Measurements from ENCODE around the gene TMBIM6.
A peak's percentile ranks its signal among the peaks of the same experiment; 100 is the strongest.
"Not testable (repeated sequence)": the region's sequence is repeated elsewhere in the genome, so short reads cannot be mapped to it uniquely, and the experiment has no call there.

Gene TMBIM6

DNA sequence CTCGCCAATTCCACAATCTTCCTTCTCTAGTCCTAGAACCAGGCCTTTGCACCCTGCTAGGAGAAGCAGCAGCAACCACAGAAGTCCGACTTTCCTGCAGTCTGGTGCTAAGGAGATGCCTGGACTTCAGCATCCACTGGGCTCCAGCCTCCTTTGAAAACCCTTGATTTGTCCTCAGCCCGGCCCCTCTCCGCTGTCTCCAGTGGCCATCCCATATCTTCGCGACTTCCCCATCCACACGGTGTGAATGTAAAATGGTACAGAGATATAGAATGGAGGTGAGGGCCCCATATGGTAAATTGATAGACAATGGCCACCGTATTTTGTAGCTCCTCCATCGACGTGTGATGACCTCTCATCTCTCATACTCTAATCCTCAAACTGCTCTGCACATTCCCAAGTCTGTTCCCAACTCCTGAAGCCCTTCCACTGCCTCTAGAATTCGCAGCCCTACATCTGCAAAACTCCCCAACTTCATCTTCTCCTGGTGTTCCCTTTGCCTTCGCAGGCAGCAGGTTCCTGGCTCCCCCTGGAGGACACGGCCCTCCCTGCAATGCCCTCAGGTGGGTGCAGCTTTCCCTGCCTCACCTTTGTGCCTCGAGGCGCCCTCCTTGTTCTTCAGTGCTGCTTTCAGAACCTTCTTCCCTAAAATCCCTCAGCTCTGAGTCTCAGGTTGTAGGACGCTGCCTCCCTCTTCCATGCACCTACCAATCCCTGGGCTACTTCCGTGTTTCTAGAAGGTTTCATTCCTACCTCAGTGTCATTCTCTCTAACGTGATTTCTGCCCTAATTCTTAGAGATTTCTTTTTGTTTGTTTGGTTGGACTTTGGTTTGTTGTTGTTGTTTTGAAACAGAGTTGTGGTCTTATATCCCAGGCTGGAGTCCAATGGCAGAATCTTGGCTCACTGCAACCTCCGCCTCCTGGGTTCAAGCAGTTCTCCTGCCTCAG is 36.7 kb downstream of the TMBIM6 start:
- DNase-seq, result peak; percentile 3 to 22

DNA sequence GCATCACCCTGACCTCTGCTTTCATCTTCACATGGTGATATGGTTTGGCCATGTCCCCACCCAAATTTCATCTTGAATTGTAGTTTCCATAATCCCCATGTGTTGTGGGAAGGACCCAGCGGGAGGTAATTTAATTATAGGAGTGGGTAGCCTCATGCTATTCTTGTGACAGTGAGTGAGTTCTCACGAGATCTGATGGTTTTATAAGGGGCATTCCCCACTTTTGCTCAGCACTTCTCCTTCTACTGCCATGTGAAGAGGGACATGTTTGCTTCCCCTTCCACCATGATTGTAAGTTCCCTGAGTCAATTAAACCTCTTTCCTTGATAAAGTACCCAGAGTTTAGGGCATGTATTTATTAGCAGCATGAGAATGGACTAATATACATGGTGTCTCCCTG is 38.2 kb downstream of the TMBIM6 start:
- DNase-seq, result no peak

GRCh38 chr12:49780914-49781313 is 39.6 kb downstream of the TMBIM6 start:
- not testable (repeated sequence) for DNase-seq

DNA sequence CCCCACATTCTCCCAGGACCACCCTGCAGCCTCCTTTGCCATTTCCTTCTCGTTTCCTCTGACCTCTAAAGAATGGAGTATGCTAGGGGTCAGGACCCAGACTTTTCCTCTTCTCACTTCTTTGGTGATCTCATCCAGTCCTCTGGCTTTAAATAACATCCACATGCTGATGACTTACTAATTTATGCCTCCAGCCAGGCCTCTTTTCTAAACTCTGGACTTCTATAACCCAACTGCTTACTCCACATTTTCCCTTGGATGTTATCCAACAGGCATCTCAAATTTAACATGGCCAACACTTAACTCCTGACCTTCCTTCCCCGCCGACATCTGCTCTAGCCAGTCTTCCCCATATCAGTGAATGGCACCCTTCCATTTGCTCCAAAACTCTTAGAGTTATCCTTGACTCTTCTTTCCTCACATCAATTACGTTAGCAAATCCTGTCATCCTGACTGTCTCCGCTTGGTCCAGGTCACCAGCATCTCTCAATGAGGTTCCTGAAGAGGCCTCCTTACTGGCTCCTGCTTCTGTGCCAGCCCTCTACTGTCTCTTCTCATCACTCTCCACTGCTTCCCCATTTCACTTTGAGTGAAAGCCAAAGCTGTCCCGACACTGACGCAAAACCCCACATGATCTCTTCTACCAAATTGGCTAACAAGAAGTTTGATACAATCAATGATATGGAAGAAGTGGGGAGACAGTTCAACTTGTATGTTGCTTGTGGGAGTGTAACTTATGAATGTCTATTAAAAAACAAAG is 42.7 kb downstream of the TMBIM6 start:
- DNase-seq, result no peak

DNA sequence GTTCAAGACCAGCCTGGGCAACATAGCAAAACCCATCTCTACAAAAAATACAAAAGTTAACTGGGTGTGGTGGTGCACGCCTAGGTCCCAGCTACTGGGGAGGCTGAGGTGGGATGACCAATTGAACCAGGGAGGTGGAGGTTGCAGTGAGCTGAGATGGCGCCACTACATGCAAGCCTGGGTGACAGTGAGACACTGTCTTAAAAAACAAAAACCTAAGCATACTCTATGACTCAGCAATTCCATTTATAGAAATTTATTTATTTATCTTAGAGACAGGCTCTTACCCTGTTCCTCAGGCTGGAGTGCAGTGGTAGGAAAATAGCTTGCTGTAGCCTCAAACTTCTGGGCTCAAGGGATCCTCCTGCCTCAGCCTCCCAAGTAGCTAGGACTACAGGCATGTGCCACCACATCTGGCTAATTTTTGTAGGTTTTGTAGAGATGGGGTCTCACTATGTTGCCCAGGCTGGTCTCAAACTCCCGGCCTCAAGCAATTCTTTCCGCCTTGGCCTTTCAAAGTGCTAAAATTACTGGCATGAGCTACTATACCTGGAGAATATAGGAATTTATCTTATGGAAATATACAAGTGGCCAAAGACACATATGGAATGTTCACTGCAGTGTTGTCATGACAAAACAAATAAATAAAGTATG is 43.5 kb downstream of the TMBIM6 start:
- no peak for DNase-seq

DNA sequence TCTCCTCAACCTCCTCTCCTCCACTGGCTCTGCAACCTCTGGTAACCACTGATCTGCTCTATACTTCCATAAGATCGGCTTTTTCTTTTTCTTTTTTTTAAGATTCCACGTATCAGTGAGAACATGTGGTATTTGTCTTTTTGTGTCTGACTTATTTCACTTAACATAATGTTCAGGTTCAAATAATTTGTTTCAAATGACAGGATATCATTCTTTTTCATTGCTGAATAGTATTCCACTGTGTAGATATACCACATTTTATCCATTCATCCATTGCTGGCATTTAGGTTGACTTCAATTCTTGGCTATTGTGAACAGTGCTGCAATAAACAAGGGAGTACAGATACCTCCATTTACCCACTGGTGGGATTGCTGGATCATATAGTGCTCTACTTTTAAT is 46.3 kb downstream of the TMBIM6 start:
- no peak for DNase-seq

- no peak for DNase-seq
Observed at GRCh38 chr12:49789992-49790391, 48.6 kb downstream of the TMBIM6 start.

GRCh38 chr12:49790741-49791555 is 49.6 kb downstream of the TMBIM6 start:
- DNase-seq, result no peak

- no peak for DNase-seq
Observed at GRCh38 chr12:49791700-49792099, 50.3 kb downstream of the TMBIM6 start.

DNA sequence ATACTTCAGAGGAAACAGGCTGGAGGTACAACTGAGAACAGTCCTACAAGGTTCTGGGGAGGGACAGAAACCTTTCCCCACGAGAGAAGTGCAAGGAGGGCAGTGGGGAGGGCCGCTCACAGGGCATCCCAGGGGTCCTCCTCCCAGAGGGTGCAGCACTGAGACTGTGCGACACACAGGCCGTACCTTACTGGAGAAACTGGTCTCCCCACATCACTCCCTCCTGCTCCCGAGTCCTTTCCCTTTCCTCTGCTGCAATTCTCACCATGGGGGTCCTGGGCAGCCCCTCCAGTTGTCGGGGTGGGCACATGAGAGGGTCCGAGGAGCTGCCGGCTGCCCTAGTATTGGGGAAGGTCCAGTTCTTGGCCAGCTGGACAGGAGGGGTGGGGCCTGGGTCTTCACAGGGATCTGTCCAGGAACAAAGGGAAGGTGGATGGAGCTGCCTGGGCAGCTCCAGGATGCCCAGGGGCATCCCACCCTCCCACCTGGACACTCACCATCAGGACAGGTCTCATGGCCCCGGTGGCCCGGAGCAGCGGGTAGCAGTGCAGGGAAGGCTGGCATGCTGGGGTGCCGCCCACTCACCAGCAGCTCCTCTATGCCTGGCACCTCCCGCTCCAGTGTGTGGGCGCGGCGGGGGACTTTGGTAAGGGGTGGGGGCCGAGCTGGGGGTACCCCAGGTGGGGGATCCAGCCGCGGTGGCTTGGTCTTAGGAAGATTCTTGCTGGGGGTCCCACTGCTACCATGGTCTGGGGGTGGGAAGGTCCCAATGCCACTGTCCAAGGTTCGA is 51.0 kb downstream of the TMBIM6 start:
- no peak for DNase-seq

GRCh38 chr12:49792976-49793580 is 51.7 kb downstream of the TMBIM6 start:
- DNase-seq, result no peak

DNA sequence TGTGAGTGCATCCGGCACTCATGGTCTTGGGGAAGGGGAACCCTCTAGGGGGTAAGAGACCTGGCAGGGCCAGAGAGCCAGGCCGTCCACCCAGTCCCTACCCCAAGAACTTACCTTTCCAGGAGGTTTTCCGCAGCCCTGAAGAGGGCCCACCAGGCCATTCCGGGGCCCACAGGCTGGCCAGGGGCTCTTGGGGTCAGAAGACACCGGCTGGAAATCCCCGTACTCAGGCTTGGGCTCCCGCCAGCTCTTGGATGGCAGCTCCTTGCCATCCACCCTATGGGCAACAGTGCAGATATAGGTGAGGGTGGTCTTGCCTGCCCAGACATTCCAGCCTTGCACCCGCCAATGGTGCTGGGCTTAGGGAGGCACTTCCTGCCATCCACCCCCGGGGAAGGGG is 52.3 kb downstream of the TMBIM6 start:
- no peak for DNase-seq

DNA sequence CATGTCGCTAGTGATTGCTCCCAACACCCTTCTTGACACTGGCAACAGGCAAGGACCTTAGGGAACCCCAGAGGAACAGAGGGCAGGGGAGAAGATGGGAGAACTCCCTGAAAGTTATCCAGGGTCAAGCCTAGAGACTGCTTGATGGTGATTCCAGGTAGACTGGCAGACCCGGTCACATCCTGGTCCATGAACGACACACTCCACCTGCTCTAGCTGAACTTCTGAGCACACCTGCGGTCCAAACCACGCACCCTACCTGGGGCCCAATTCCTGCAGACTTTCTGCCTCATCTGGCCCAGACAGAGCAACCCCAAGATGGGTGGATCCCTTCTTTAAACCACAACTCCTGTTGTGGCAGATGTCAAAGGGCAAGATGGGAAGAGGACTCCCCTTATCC is 52.7 kb downstream of the TMBIM6 start:
- no peak for DNase-seq

GRCh38 chr12:49794811-49795653 is 53.7 kb downstream of the TMBIM6 start:
- DNase-seq, result no peak

- DNase-seq, result no peak
Observed at GRCh38 chr12:49795654-49796105, 54.3 kb downstream of the TMBIM6 start.

DNA sequence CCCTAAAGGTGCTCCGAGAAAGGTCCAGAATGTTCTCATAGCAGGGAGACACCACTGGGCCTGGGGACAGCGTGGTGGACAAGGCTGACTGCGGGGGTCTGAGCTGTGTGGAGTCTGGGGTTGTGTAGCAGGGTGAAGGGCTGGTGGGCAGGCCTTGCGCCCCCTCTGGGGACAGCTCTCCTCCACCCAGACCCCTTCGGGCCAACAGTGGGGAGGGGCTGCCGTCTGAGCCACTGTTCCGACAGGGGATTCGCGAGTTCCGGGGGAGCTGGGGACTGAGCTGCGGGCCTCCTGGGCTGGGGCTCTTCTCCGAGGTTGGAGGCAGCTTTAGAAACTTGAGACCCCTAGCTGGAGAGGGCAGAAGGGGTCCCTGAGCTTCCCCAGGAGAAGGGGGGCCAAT is 54.8 kb downstream of the TMBIM6 start:
- no peak for DNase-seq

- no peak for DNase-seq
Observed at GRCh38 chr12:49796606-49797448, 55.5 kb downstream of the TMBIM6 start.

DNA sequence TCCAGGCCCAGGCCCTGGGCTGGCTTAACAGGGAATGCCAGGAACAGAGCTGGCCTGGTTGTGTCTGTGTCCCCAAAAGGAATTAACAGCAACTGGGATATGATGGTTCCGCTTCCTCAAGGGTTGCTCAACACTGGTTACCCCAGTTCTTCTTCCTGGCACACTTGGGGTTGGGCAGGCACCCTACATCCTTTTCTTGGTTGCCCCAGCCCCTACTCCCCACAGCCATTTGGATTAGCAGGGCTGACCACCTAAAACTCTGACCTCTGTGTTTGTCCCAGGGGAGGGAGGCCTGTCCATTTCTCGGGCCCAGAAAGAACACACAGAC is 56.1 kb downstream of the TMBIM6 start:
- no peak for DNase-seq

- DNase-seq, result no peak
Observed at GRCh38 chr12:49798248-49798647, 56.9 kb downstream of the TMBIM6 start.
